HEK293 (cell line): ENCODE data around the gene TIGAR.

Experiments used
- ELK4 ChIP-seq: IDR thresholded peaks from 2 replicates; pipeline ENCODE4 v1.6.1; 2011; ENCODE audit warnings: mild to moderate bottlenecking, low read depth, low read length, borderline replicate concordance
- GLI4 ChIP-seq: fragments of 450-650 bp; formaldehyde crosslinking; IDR thresholded peaks from 2 replicates; pipeline ENCODE4 v1.5.1; 2016; ENCODE audit warnings: missing biosample characterization, missing genetic modification characterization
- IKZF3 ChIP-seq: fragments of 450-650 bp; IDR thresholded peaks from 2 replicates; pipeline ENCODE4 v1.5.0; 2018; ENCODE audit warnings: missing biosample characterization, mild to moderate bottlenecking, missing genetic modification characterization, moderate library complexity
- KLF1 ChIP-seq: fragments of 450-650 bp; formaldehyde crosslinking; IDR thresholded peaks from 2 replicates; pipeline ENCODE4 v1.5.1; 2016; ENCODE audit warnings: missing biosample characterization, missing genetic modification characterization
- KLF10 ChIP-seq: fragments of 450-650 bp; IDR thresholded peaks from 2 replicates; pipeline ENCODE4 v1.5.1; 2018; ENCODE audit warnings: missing biosample characterization, mild to moderate bottlenecking, missing genetic modification characterization
- KLF16 ChIP-seq: fragments of 450-650 bp; formaldehyde crosslinking; IDR thresholded peaks from 2 replicates; pipeline ENCODE4 v1.5.1; 2017; ENCODE audit warnings: missing biosample characterization, missing genetic modification characterization
- KLF8 ChIP-seq: fragments of 450-650 bp; formaldehyde crosslinking; IDR thresholded peaks from 2 replicates; pipeline ENCODE4 v1.5.1; 2016; ENCODE audit warnings: missing biosample characterization, missing genetic modification characterization
- OSR2 ChIP-seq: fragments of 450-650 bp; formaldehyde crosslinking; IDR thresholded peaks from 2 replicates; pipeline ENCODE4 v1.5.1; 2016; ENCODE audit warnings: missing biosample characterization, missing genetic modification characterization
- SETDB1 ChIP-seq: IDR thresholded peaks from one replicate; pipeline ENCODE4 v1.6.1; 2017; ENCODE audit warnings: mild to moderate bottlenecking, low read length, moderate library complexity, mixed read lengths; ENCODE audit not compliant: insufficient read length
- TRIM28 ChIP-seq: IDR thresholded peaks from 2 replicates; pipeline ENCODE4 v1.6.1; 2011; ENCODE audit warnings: low read length, control low read depth, borderline replicate concordance
- TSHZ1 ChIP-seq: fragments of 450-650 bp; formaldehyde crosslinking; IDR thresholded peaks from 2 replicates; pipeline ENCODE4 v1.5.1; 2016; ENCODE audit warnings: missing biosample characterization, missing genetic modification characterization, borderline replicate concordance
- ZBTB10 ChIP-seq: fragments of 450-650 bp; formaldehyde crosslinking; IDR thresholded peaks from 2 replicates; pipeline ENCODE4 v1.5.1; 2016; ENCODE audit warnings: missing biosample characterization, missing genetic modification characterization
- ZBTB21 ChIP-seq: fragments of 450-650 bp; formaldehyde crosslinking; IDR thresholded peaks from 2 replicates; pipeline ENCODE4 v1.5.1; 2017; ENCODE audit warnings: missing biosample characterization, missing genetic modification characterization
- ZBTB48 ChIP-seq: fragments of 450-650 bp; formaldehyde crosslinking; IDR thresholded peaks from 2 replicates; pipeline ENCODE4 v1.5.1; 2016; ENCODE audit warnings: missing biosample characterization, missing genetic modification characterization
- ZBTB6 ChIP-seq: fragments of 450-650 bp; formaldehyde crosslinking; IDR thresholded peaks from 2 replicates; pipeline ENCODE4 v1.5.1; 2017; ENCODE audit warnings: missing biosample characterization, missing genetic modification characterization
- ZBTB7A ChIP-seq: fragments of 450-650 bp; formaldehyde crosslinking; IDR thresholded peaks from 2 replicates; pipeline ENCODE4 v1.5.1; 2016; ENCODE audit warnings: low read depth, missing biosample characterization, missing genetic modification characterization
- ZBTB8A ChIP-seq: fragments of 450-650 bp; formaldehyde crosslinking; IDR thresholded peaks from 2 replicates; pipeline ENCODE4 v1.5.1; 2016; ENCODE audit warnings: missing biosample characterization, missing genetic modification characterization
- ZFP3 ChIP-seq: fragments of 450-650 bp; formaldehyde crosslinking; IDR thresholded peaks from 2 replicates; pipeline ENCODE4 v1.5.1; 2016; ENCODE audit warnings: low read depth, missing biosample characterization, missing genetic modification characterization
- ZFP37 ChIP-seq: fragments of 450-650 bp; formaldehyde crosslinking; IDR thresholded peaks from 2 replicates; pipeline ENCODE4 v1.5.1; 2016; ENCODE audit warnings: missing biosample characterization, missing genetic modification characterization
- ZFP69B ChIP-seq: fragments of 450-650 bp; formaldehyde crosslinking; IDR thresholded peaks from 2 replicates; pipeline ENCODE4 v1.5.1; 2016; ENCODE audit warnings: missing biosample characterization, missing genetic modification characterization
- ZNF112 ChIP-seq: fragments of 450-650 bp; formaldehyde crosslinking; IDR thresholded peaks from 2 replicates; pipeline ENCODE4 v1.5.0; 2017; ENCODE audit warnings: missing biosample characterization, missing genetic modification characterization
- ZNF146 ChIP-seq: fragments of 450-650 bp; formaldehyde crosslinking; IDR thresholded peaks from 2 replicates; pipeline ENCODE4 v1.5.1; 2016; ENCODE audit warnings: missing biosample characterization, missing genetic modification characterization
- ZNF169 ChIP-seq: fragments of 450-650 bp; formaldehyde crosslinking; IDR thresholded peaks from 2 replicates; pipeline ENCODE4 v1.5.1; 2016; ENCODE audit warnings: missing biosample characterization, missing genetic modification characterization
- ZNF239 ChIP-seq: fragments of 450-650 bp; formaldehyde crosslinking; IDR thresholded peaks from 2 replicates; pipeline ENCODE4 v1.5.1; 2016; ENCODE audit warnings: missing biosample characterization, missing genetic modification characterization
- ZNF24 ChIP-seq: fragments of 450-650 bp; formaldehyde crosslinking; IDR thresholded peaks from 2 replicates; pipeline ENCODE4 v1.5.1; 2016; ENCODE audit warnings: missing biosample characterization, missing genetic modification characterization
- ZNF350 ChIP-seq: fragments of 450-650 bp; formaldehyde crosslinking; IDR thresholded peaks from 2 replicates; pipeline ENCODE4 v1.5.0; 2017; ENCODE audit warnings: missing biosample characterization, mild to moderate bottlenecking, missing genetic modification characterization
- ZNF354C ChIP-seq: fragments of 450-650 bp; formaldehyde crosslinking; IDR thresholded peaks from 2 replicates; pipeline ENCODE4 v1.5.1; 2016; ENCODE audit warnings: missing biosample characterization, missing genetic modification characterization, low read depth, borderline replicate concordance
- ZNF48 ChIP-seq: fragments of 450-650 bp; formaldehyde crosslinking; IDR thresholded peaks from 2 replicates; pipeline ENCODE4 v1.5.1; 2016; ENCODE audit warnings: missing biosample characterization, missing genetic modification characterization
- ZNF501 ChIP-seq: fragments of 450-650 bp; formaldehyde crosslinking; IDR thresholded peaks from 2 replicates; pipeline ENCODE4 v1.5.1; 2016; ENCODE audit warnings: missing biosample characterization, missing genetic modification characterization
- ZNF521 ChIP-seq: fragments of 450-650 bp; formaldehyde crosslinking; IDR thresholded peaks from 2 replicates; pipeline ENCODE4 v1.5.1; 2017; ENCODE audit warnings: missing biosample characterization, mild to moderate bottlenecking, missing genetic modification characterization
- ZNF600 ChIP-seq: fragments of 450-650 bp; formaldehyde crosslinking; IDR thresholded peaks from 2 replicates; pipeline ENCODE4 v1.5.1; 2016; ENCODE audit warnings: missing biosample characterization, missing genetic modification characterization
- ZNF664 ChIP-seq: fragments of 450-650 bp; formaldehyde crosslinking; IDR thresholded peaks from 2 replicates; pipeline ENCODE4 v1.5.1; 2016; ENCODE audit warnings: missing biosample characterization, missing genetic modification characterization
- ZNF830 ChIP-seq: fragments of 450-650 bp; IDR thresholded peaks from 2 replicates; pipeline ENCODE4 v1.5.0; 2018; ENCODE audit warnings: missing biosample characterization, missing genetic modification characterization, low read depth, mild to moderate bottlenecking, moderate library complexity
- ZNF843 ChIP-seq: fragments of 450-650 bp; formaldehyde crosslinking; IDR thresholded peaks from 2 replicates; pipeline ENCODE4 v1.5.1; 2016; ENCODE audit warnings: missing biosample characterization, missing genetic modification characterization

The TIGAR gene

GRCh38 chr12:4273652-4274395 lies 47.2 kb upstream of the TIGAR start, which contains the start of gene CCND2 (continued):
- TF ChIP-seq ZFP3 (tag by site-specific recombination) (no peak), ZNF112 (tag by site-specific recombination) (no peak), ZNF169 (tag by site-specific recombination) (no peak), ELK4 (no peak), ZNF830 (tag by site-specific recombination) (no peak), ZNF239 (tag by site-specific recombination) (no peak), ZFP37 (tag by site-specific recombination) (no peak; the same call in 1 of the 2 replicates), ZNF501 (tag by site-specific recombination) (peak; percentile 52), GLI4 (tag by site-specific recombination) (no peak), ZNF521 (no peak), ZNF350 (tag by site-specific recombination) (no peak), TSHZ1 (tag by site-specific recombination) (0 out of 2 replicates have a peak, but pooled peaks have one; percentile 21), KLF16 (peak; percentile 87; the same call in 1 of the 2 replicates), ZBTB7A (tag by site-specific recombination) (peak; percentile 48; the same call in 1 of the 2 replicates), ZNF24 (tag by site-specific recombination) (peak; percentile 78), KLF10 (no peak), KLF8 (tag by site-specific recombination) (peak; percentile 89; the same call in 1 of the 2 replicates), ZNF843 (peak; percentile 71; the same call in 1 of the 2 replicates), ZBTB21 (tag by site-specific recombination) (peak; percentile 65), SETDB1 (no peak), ZBTB8A (tag by site-specific recombination) (peak; percentile 33; the same call in 1 of the 2 replicates), ZNF146 (tag by site-specific recombination) (no peak), TRIM28 (no peak), ZNF354C (tag by site-specific recombination) (no peak), ZBTB6 (no peak), ZBTB48 (no peak; the same call in 1 of the 2 replicates), ZNF48 (tag by site-specific recombination) (no peak), ZFP69B (tag by site-specific recombination) (peak; percentile 77), KLF1 (tag by site-specific recombination) (peak; percentile 55; the same call in 1 of the 2 replicates), IKZF3 (tag by site-specific recombination) (peak; percentile 87; the same call in 1 of the 2 replicates), OSR2 (tag by site-specific recombination) (peak; percentile 36; the same call in 1 of the 2 replicates), ZNF600 (tag by site-specific recombination) (peak; percentile 81), ZBTB10 (tag by site-specific recombination) (peak; percentile 93), ZNF664 (tag by site-specific recombination) (no peak)
